ENCODE measurements around the gene SPATA17. TPM values are rescaled to one million over a fixed set of nuclear protein-coding genes. Genes with fewer than 3 reads are reported as not detected.

Gene SPATA17
- total and polyA plus RNA-seq, 2 donors (not counting 3 experiments of a cell fraction or from before 2014, with no cell fraction given) = not detected

DNA sequence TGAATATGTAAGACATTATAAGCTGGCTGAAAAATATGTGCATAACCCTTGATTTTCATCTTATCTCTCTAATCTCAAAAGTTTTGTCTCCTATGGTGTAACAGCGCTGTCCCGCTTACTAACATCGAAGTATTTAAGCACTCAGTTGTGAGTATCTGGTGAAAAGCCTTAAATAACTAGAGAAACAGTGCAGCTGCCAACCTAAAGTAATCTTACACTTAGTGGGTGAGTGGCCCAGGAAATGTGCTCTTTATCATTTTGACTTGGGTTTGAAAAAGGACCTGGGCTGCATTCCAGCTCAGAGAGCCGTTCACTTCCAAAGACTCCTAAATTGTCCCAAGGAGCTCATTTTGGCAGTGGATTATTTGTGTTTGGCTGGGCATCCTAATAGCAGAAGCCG is 225.9 kb downstream of the SPATA17 start:
- Histone ChIP-seq H3K4me1 (ENCODE audit: control insufficient read depth, extremely low read depth, insufficient read depth, low read length) (no peaks in the 10 kb centered on the region), H3K4me2 (ENCODE audit: insufficient read depth, low read length) (no peak overlapping the region), H3K9me3 (replicated peaks; ENCODE audit: control insufficient read depth, insufficient read depth, low read length) (no peaks in the 10 kb centered on the region), H3K36me3 (ENCODE audit: control insufficient read depth in 2 of 2, extremely low read depth in 1 of 2, insufficient read depth in 2 of 2, low read length in 2 of 2) (no peaks in the 10 kb centered on the region), H3K27ac (ENCODE audit: insufficient read depth, low read depth, low read length) (no peak overlapping the region), H3K27me3 (ENCODE audit: control insufficient read depth in 2 of 2, insufficient read depth in 2 of 2, low read length in 2 of 2) (no peaks in the 10 kb centered on the region), H3K4me3 (replicated peaks in 1 of 3; ENCODE audit: insufficient read depth in 1 of 3, low read depth in 1 of 3, low read length in 3 of 3) (no peak overlapping the region), H3K9me1 (replicated peaks; ENCODE audit: control insufficient read depth, extremely low read depth, insufficient read depth, low read length) (no peaks in the 10 kb centered on the region), H3K79me2 (ENCODE audit: control insufficient read depth, insufficient read depth, low read length) (no peaks in the 10 kb centered on the region), H4K20me1 (replicated peaks; ENCODE audit: control insufficient read depth, extremely low read depth, insufficient read depth, low read length) (no peaks in the 10 kb centered on the region), H3K9ac (replicated peaks; ENCODE audit: extremely low read depth, insufficient read depth, low read length) (no peak overlapping the region), H2AFZ (ENCODE audit: low read depth, low read length) (no peak overlapping the region)
- no TSS peak for BruUV-seq (replicated peaks)
- TF ChIP-seq JUN (IDR thresholded peaks at IDR 0.05; ENCODE audit: borderline replicate concordance, insufficient read depth, insufficient read length, low read depth) = no peak
- TF ChIP-seq MYC (IDR thresholded peaks at IDR 0.05; ENCODE audit: low read depth, low read length) = no peak
- no peak for TF ChIP-seq MAX (IDR thresholded peaks at IDR 0.05; ENCODE audit: insufficient read depth, insufficient read length)
- no peak for TF ChIP-seq EZH2 (IDR thresholded peaks at IDR 0.05; ENCODE audit: borderline replicate concordance, low read depth, low read length, severe bottlenecking)
- no peak for TF ChIP-seq GATA2 (IDR thresholded peaks at IDR 0.05; ENCODE audit: insufficient read depth, insufficient read length, low read depth, low read length)
- TF ChIP-seq, protein P1, sequence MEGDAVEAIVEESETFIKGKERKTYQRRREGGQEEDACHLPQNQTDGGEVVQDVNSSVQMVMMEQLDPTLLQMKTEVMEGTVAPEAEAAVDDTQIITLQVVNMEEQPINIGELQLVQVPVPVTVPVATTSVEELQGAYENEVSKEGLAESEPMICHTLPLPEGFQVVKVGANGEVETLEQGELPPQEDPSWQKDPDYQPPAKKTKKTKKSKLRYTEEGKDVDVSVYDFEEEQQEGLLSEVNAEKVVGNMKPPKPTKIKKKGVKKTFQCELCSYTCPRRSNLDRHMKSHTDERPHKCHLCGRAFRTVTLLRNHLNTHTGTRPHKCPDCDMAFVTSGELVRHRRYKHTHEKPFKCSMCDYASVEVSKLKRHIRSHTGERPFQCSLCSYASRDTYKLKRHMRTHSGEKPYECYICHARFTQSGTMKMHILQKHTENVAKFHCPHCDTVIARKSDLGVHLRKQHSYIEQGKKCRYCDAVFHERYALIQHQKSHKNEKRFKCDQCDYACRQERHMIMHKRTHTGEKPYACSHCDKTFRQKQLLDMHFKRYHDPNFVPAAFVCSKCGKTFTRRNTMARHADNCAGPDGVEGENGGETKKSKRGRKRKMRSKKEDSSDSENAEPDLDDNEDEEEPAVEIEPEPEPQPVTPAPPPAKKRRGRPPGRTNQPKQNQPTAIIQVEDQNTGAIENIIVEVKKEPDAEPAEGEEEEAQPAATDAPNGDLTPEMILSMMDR (IDR thresholded peaks at IDR 0.05; ENCODE audit: extremely low read depth in 1 of 2, insufficient read depth in 1 of 2, low read depth in 1 of 2, low read length in 2 of 2) = no peak
- TF ChIP-seq POLR2AphosphoS5 (IDR thresholded peaks at IDR 0.05; ENCODE audit: insufficient read depth, low read depth, low read length) = no peak
- no peak for TF ChIP-seq POLR2A (IDR thresholded peaks at IDR 0.05; ENCODE audit: low read depth, low read length)
- no peak for TF ChIP-seq FOS (IDR thresholded peaks at IDR 0.05; ENCODE audit: borderline replicate concordance, insufficient read depth, low read length)
- DNase-seq (ENCODE audit: low read depth, low spot score) (no peak), FAIRE-seq (no peak)
- ChIA-PET POLR2A (no interaction called here), CTCF (interaction anchor here (0.8 kb wide), 1 partner anchor 17 kb away, joined by 3 read pairs; no protein-coding TSS in a partner anchor)
- dilution Hi-C loops (cut with MboI; ENCODE audit: extremely low pct_ligation_motif_present, low sequenced_read_pairs) (no loop called here), intact Hi-C loops (cut with micrococcal nuclease) (no loop called here)
